GM21390 (cell line): ENCODE results near the gene AKR1C4.

Source experiments
- ATAC-seq: cut with Tn5 transposase; IDR thresholded peaks from one replicate; pipeline ENCODE4 v1.9.1; 2021; ENCODE audit not compliant: unreplicated experiment

Gene AKR1C4

DNA sequence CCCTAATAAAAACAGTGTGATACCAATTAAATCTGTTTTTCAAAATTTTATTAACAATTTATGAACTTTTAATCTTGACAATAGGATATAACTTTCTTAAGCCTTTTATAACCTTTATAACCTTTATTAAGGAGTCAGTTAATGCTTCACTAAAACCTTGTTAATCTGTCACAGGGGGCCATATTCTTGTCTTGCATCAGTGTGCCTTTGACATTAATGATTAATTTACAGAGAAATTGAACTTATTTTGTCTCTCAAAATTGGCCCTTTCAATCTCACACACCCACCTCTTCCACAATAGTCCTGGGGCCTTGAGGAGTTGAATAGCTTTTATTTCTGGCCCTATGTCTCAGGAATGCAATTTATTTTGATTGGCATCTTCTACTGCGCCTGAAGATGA is 68.5 kb downstream of the AKR1C4 start:
- ATAC-seq = no peak

DNA sequence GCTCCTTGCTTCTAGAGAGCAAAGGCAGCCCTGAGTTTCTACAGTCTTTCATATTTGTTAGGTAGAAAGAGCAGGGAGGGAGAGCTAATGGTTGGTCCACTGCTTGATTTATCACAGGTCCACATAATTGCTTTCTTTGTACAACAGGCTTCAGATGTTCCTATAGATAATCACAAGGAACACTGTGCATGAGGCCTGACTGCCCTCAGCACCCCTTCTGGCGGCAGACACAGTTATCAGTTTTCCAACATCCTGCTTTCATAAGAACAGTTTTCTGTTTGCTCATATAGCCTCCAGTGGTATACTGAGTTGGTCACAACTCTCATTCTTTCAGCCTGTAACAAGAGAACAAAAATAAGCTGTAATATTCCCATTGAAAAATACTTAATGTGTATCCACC is 69.7 kb downstream of the AKR1C4 start:
- ATAC-seq = no peak

DNA sequence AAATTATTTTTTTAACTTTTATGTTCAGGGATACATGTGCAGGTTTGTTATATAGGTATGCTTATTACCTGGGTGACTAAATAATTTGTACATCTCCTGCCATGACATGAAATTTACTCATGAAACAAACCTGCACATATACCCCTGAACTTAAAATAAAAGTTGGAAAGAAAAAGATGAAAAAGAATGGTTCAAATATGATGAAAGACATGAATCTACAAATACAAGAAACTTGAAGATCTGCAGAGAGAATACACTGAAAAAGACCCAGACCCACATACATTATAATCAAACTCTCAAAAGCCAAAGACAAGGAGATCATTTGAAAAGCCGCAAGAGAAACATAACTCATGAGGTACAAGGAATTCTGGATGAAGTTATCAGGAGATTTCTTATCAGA is 70.2 kb downstream of the AKR1C4 start:
- no peak for ATAC-seq

DNA sequence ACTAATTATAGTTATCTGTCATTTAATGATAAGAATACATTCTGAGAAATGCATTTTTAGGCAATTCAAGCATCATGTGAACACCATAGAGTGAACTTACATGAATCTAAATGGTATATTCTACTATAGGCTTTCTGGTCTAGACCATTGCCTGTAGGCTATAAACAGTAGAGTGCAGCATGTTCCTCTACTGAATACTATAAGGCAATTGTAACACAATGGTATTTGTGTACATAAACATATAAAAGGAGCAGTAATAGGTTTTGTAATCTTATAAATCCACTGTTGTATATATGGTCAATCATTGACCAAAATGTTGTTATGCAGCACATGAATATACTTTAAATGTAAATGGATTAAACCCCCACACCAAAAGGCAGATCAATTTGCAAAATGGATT is 71.6 kb downstream of the AKR1C4 start:
- ATAC-seq = no peak
